Dermis microvascular lymphatic vessel endothelial cell (primary cell): ENCODE data around the gene SELENOM. TPM values are rescaled to one million over a fixed set of nuclear protein-coding genes. Genes with fewer than 3 reads are reported as not detected.

Source experiments
- DNase-seq, 2 donors: peaks; one replicate each; pipeline versions ENCODE4 v3.0.0 to v3.0.0-alpha.2; 2010; ENCODE audit warnings: low read depth in 2 of 2
- total RNA-seq: library from RNA; depleted of rRNA; stranded (reverse); fragments of >200 nt; gene quantifications from 2 replicates; pipeline ENCODE4 v1.2.1, GENCODE V29; 2014

SELENOM gene, protein sequence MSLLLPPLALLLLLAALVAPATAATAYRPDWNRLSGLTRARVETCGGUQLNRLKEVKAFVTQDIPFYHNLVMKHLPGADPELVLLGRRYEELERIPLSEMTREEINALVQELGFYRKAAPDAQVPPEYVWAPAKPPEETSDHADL
- 21.1 and 23.3 TPM in 2 replicates for total RNA-seq

DNA sequence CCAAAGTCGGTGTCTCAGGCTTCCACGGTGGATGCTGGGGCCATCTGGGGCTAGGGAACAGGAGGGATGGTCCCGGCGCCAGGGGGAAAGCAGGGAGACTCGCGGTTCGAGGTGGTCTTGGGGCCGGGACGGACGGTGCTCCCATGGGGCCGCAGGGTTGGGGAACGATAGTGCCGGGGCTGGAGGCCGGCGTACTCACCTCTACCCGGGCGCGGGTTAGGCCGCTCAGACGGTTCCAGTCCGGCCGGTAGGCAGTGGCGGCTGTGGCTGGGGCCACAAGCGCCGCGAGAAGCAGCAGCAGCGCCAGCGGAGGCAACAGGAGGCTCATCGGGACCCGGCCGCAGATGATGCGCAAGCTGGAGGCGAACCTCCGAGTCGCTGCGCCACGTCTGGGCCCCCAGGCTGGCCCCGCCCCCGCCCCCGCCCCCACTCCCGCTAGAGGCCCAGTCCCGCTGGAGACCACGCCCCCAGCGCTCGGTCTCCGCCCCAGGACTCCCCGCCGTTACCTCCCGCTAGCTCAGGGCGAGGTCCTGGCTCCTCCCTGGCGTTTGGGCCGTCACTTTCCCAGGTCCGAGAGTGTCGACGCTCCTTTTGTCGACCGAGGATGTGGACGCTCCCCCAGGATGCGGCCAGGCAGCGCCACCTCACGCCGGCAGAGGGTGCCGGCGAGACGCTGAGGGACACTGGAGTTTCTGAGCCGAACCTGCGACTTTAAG, at the start of gene SELENOM:
Gene SELENOM, minus strand, starts transcription at position 391 of the 716 bp plus-strand sequence. Its CDS starts 63 bp downstream, at position 328.
- peak; percentile 91 to 98 for DNase-seq

DNA sequence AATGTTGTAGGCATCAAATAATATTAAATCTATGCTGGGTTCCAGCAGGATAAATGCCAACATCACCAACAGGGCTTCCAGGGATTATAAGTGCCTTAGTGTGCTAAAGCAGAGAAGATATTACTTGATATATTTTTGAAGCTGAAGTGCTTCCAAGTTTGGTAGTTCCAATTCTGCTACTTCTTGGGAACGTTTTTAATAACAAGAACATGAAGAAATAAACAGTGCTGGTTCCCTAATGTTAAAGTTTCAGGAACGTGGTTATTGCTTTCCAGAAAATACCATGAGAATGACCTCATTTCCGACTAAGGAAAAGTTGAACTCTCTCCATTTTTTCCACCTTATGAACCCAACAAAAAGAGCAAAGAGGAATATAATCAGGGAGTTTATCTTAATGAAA, 48.1 kb upstream of the SELENOM start:
- peak in 1 of 2 donors; percentile 46 for DNase-seq

DNA sequence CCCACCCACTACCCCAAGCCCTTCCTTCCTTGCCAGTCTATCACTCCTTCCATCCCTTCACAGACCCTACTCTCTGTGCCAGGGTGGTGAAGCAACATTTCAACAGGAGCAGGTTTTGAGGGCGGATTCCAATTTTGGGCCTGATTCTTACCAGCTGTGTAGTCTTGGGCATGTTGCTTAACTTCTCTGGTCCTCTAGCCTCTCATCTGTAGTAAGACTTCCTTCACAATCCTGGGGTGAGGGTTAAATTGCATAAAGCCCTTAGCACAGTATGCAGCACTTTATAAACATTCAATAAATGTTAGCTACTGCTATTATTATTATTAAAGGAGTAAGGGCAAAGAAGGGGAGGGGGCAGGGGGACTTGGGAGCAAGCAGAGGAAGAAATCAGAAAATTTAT, 47.6 kb upstream of the SELENOM start:
- no peak for DNase-seq

GRCh38 chr22:31153357-31153756, 46.0 kb upstream of the SELENOM start:
- DNase-seq, result no peak

DNA sequence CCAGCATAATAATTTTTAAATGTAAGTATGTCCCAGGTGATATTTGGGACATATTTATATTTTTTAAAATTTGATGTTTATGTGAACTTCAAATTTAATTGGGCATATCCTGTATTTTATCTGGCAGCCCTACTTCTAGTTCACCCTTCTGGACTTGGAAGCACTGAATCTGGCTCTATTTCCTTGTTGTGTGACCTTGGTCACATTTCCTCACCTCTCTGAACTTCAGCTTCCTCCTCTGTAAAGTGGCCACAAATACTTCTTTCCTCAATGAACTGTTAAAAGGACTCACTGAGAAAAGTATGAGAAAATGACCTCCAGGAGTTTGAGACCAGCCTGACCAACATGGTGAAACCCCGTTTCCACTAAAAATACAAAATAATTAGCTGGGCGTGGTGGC, 44.5 kb upstream of the SELENOM start:
- DNase-seq, result no peak

DNA sequence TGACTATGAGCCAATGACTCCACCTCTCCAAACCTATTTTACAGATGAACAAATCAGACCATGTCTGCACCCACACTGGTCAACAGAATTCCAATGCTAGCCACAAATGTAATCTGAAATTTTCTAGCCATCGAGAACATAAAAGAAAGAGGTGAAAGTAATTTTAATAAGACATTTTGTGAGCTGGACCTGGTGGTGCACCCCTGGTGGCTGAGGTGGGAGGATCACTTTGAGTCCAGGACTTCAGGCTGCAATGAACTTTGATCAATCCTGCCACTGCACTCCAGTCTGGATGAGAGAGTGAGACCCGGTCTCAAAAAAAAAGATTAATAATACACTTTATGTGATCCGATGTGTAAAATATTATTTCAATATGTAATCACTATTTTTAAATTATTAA, 43.2 kb upstream of the SELENOM start:
- DNase-seq, result no peak

GRCh38 chr22:31148953-31149627, 41.7 kb upstream of the SELENOM start:
- peak; percentile 47 to 85 for DNase-seq

DNA sequence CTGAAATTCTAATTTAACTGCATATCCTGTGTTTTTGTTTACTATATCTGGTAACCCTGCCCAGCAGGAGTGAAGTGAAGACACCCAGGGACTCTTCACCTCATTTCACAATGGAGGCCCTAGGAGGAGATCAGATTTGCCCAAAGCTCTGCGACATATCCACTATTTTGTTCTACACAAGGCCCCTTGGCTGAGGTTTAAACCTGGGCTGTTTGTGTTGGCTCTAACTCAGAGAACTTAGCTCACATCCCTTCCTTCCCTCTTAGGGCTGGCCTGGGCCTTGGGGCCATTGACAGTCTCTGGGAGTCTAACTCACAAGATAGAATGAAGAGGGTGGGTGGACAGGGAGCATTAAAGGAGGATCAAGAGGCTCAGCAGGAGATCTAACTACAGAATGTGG, 41.1 kb upstream of the SELENOM start:
- peak in 1 of 2 donors; percentile 74 for DNase-seq

GRCh38 chr22:31144223-31144622, 36.9 kb upstream of the SELENOM start:
- no peak for DNase-seq

- no peak for DNase-seq
Observed at GRCh38 chr22:31143537-31143936, 36.2 kb upstream of the SELENOM start.

DNA sequence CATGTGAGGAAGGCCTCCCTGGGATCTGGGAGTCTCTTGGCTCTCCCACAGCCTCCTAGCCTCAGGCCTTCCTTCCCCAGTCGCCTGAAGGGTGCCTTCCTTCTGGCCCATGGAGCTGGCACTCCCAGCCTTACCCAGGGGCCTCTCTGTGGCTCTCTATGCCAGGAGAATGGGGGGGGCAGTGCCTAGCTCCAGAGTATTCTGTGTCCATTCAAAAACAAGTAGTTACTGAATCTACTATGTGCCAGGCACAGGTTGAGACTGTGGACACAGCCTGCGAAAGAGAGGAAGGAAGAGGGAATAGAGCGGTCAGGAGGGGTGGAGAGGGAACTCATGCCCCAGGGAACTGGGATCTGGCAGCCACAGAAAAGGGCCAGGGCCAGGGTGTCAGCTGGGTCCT, 35.7 kb upstream of the SELENOM start:
- DNase-seq, result no peak

DNA sequence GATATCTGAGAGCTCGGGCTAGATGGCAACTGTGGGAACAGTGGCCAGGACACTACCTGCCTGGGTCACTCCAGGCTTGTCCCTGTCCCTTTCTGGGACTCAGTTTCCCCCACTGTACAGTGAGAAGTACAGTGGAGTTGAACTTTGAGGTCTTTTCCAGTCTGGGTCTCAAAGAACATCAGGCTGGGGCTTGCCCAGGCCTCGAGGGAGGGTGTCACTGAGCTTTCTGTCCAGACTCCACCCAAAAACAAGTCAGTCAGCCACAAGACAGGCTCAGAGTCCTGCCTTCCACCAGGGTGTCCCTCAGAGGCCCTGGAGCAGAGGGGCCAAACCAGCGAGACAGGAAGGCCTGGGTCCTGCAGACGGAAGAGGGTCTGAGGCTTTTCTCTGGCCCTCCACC, 34.9 kb upstream of the SELENOM start:
- no peak for DNase-seq

DNA sequence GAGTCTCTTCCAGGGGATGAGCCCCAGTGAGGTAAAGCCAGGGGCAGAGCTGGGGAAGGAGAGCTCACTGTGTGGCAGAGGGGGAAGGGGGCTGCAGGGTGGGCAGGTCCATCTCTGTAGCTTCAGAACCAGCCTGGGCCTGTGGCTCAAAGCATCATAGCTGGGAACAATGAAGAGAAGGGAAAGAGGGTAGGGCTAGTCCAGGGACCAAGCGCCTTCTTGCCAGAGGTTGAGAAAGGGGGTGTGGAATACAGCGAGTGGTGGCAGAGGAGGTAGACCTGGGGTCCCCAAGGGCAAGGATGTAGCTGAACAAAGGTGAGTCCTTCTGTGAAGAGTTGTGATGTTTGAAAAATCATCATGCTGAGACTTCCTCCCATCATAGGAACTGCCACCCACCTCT, 34.2 kb upstream of the SELENOM start:
- DNase-seq, result no peak

- no peak for DNase-seq
Observed at GRCh38 chr22:31140746-31141145, 33.4 kb upstream of the SELENOM start.

GRCh38 chr22:31139866-31140716, 32.7 kb upstream of the SELENOM start, which contains the start of gene PLA2G3:
Gene PLA2G3, minus strand, starts transcription at chr22:31140508. Its CDS starts 154 bp downstream, at chr22:31140354.
- DNase-seq, result peak in 1 of 2 donors; percentile 20

DNA sequence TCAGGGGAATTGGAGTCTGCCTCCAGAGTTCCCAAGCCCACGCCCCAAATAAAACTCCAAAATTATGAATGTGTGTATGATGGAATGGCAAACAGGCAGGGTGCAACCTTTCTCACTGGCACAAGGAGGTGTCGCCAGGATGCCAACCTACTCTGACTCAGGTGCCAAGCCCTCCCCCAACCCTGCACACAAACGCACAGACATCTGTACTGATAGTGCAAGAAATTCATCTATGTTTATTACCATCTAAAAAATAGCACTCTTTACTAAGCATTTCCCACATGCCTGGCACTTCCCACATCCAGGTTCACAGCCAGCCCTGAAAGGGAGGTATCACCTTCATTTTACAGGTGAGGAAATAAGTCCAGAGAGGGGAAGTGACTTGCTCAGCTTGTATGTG, 31.7 kb upstream of the SELENOM start:
- no peak for DNase-seq

DNA sequence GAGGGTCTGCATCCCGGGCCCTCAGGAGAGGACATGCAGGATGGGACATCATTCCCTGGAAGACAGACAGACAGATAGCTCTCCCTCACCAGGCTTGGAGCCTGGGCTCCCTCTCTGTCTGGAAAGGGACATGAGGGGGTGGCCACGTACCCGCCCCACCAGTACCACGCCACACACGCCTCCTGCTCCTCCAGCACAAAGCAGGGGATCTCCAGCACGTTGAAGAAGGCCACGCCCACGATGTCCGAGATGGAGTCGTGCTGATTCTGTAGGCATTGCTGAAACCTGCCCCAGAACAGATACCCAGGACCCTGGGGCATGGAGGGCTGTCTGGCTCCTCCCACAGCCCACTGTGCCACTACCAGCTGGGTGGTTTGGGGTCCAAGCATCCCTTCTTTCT, 30.8 kb upstream of the SELENOM start:
- no peak for DNase-seq

- DNase-seq, result no peak
Observed at GRCh38 chr22:31137721-31138120, 30.4 kb upstream of the SELENOM start.

- DNase-seq, result no peak
Observed at GRCh38 chr22:31136711-31137110, 29.3 kb upstream of the SELENOM start.

DNA sequence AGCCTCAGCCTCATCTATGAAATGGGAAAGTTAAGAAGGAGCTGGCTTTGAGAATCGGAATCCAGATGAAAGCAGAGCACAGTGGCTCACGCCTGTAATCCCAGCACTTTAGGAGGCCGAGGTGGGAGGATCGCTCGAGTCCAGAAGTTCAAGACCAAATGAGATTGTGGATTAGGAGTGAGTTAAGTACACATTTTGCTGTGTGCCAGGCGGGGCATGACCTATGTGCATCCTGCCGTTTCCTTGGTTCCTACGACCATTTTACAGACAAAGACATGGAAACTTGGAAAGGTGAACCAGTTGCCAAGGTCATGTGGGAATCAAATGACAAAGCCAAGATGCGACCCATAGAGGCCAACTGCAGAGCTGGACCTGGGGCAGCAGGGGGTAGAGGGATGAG, 28.8 kb upstream of the SELENOM start:
- no peak for DNase-seq

DNA sequence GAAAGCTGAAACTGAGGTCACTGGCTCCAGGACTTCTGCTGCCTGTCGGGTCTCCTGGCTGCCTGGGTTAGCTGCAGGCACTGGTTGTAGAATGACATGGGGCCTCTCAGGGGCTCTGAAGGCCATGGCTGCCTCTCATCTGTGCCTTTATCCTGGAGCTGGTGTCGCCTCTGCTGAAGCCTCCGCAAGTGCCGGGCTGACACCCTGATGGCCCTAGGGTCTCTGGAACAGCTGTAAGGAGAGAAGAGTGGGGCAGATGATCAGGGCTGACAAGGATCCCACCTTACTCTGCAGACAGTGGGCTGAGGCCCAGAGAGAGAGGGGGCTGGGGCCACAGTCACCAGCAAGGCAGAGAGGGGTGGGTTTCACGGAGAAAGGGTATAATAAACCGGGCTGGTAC, 28.3 kb upstream of the SELENOM start:
- DNase-seq, result no peak

DNA sequence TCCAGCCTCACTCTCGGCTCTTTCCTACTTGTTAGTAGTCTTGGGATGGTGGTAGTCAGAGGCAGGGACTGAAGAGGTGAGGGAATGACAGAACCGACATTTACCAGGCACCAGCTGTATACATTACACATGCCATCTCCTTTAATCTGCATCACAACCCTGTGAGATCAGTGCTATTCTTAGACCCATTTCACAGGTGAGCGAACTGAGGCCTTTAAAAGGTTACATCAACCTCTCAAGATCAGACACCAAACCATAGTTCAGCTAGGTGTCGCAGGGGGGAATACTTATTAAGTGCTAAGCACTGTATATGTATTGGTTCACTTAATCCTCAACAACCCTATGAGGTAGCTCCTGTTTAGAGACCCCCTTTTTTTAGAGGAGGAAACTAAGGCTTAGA, 27.3 kb upstream of the SELENOM start:
- no peak for DNase-seq
